ENCODE measurements around the gene HMBS. TPM values are rescaled to one million over a fixed set of nuclear protein-coding genes. Genes with fewer than 3 reads are reported as not detected.

The HMBS gene
- total and polyA plus RNA-seq, 2 of the 8 experiments (the other 6 are each of a cell fraction or from before 2014, with no cell fraction given), result 69.3 to 109 TPM

- H3K14ac ChIP-seq (ENCODE audit: insufficient read length), result no peak overlapping the region
- no peak overlapping the region for H2BK12ac ChIP-seq (ENCODE audit: low read depth, low read length)
- H3K36me3 ChIP-seq (ENCODE audit: control insufficient read depth in 2 of 4, insufficient read depth in 4 of 4, low read length in 3 of 4), result peaks cover 58 to 79% (median 77%) of the 10 kb centered on the region in 4 experiments
- peaks cover 3 to 33% of the 10 kb centered on the region in 2 experiments for H4K20me1 ChIP-seq (replicated peaks in 1 of 2; ENCODE audit: control insufficient read depth in 1 of 2, insufficient read depth in 2 of 2, low read length in 2 of 2)
- no peaks in the 10 kb centered on the region for H3K27me3 ChIP-seq (replicated peaks in 1 of 4; ENCODE audit: control insufficient read depth in 3 of 4, extremely low read depth in 1 of 4, insufficient read depth in 3 of 4, low read length in 3 of 4)
- H3K4me1 ChIP-seq (replicated peaks in 1 of 4; ENCODE audit: control insufficient read depth in 3 of 4, insufficient read depth in 4 of 4, low read length in 3 of 4), result peaks cover 0 to 5% (median 2%) of the 10 kb centered on the region in 4 experiments; a peak in 4 of 7 replicates
- H3K4me2 ChIP-seq (ENCODE audit: insufficient read depth in 1 of 2, low read depth in 2 of 2, low read length in 2 of 2), result no peak overlapping the region
- ChIA-PET POLR2A (ENCODE audit: partially characterized antibody) (interaction anchor here (0.9 to 2.2 kb wide), 6 partner anchors 11 to 44 kb away, joined by 3 to 14 read pairs (median 5); partner anchors contain the start of gene VPS11), CTCF (ENCODE audit: partially characterized antibody) (no interaction called here)
- no peak overlapping the region for H3K4me3 ChIP-seq (ENCODE audit: extremely low read depth in 1 of 4, insufficient read depth in 2 of 4, low read depth in 3 of 4, low read length in 4 of 4)
- H3K23me2 ChIP-seq (ENCODE audit: low read depth, low read length), result peaks cover 4% of the 10 kb centered on the region
- H3K9ac ChIP-seq (replicated peaks in 1 of 4; ENCODE audit: extremely low read depth in 1 of 4, low read depth in 3 of 4, low read length in 3 of 4), result no peak overlapping the region
- no peak for DNase-seq (ENCODE audit: low read depth in 1 of 2, low spot score in 2 of 2)
- H4K5ac ChIP-seq (ENCODE audit: insufficient read length, low read depth, low read length), result no peak overlapping the region
- no peak overlapping the region for H2BK5ac ChIP-seq (ENCODE audit: low read depth, low read length)
- H3K56ac ChIP-seq (replicated peaks; ENCODE audit: insufficient read length, low read depth, low read length), result no peak overlapping the region
- H2AFZ ChIP-seq (ENCODE audit: low read length), result no peak overlapping the region
- H4K91ac ChIP-seq (replicated peaks; ENCODE audit: insufficient read length, low read length), result no peak overlapping the region
- FAIRE-seq, result no peak
- no peak overlapping the region for H2BK120ac ChIP-seq (replicated peaks; ENCODE audit: low read depth, low read length)
- no peak overlapping the region for H2AK5ac ChIP-seq (ENCODE audit: low read depth, low read length)
- no peak overlapping the region for H2BK15ac ChIP-seq (ENCODE audit: low read length)
- WGBS, 2 experiments (ENCODE audit: extremely low coverage in 1 of 2, insufficient coverage in 1 of 2, insufficient read length in 1 of 2, insufficient replicate concordance in 2 of 2, low coverage in 1 of 2, low lambda C conversion rate in 2 of 2, missing lambda C conversion rate in 1 of 2), result 93% methylated on average over 23 of the region's 23 CpGs; no CpG with 5 or more reads in 1 of the 2 experiments
- H3K27ac ChIP-seq (ENCODE audit: low read depth, low read length), result no peak overlapping the region
- no peak overlapping the region for H2BK20ac ChIP-seq (ENCODE audit: low read length)
- peaks cover 16% of the 10 kb centered on the region for H3K79me1 ChIP-seq (ENCODE audit: low read depth, low read length)
- H3K23ac ChIP-seq (ENCODE audit: insufficient read length), result no peak overlapping the region
- no peak overlapping the region for H4K8ac ChIP-seq (ENCODE audit: extremely low read depth, insufficient read depth, low read length)
- H3K79me2 ChIP-seq (ENCODE audit: control insufficient read depth in 1 of 2, insufficient read depth in 2 of 2, low read length in 2 of 2), result peaks cover 8 to 21% of the 10 kb centered on the region in 2 experiments; a peak in 3 of 4 replicates
- H3K4ac ChIP-seq (replicated peaks; ENCODE audit: insufficient read length, low read depth, low read length), result no peak overlapping the region
- H3K18ac ChIP-seq (ENCODE audit: extremely low read depth, low read length), result no peak overlapping the region
- no peaks in the 10 kb centered on the region for H3K9me3 ChIP-seq (ENCODE audit: insufficient read depth in 2 of 2, low read depth in 1 of 2, low read length in 1 of 2)
- TF ChIP-seq KDM4A (IDR thresholded peaks at IDR 0.05; ENCODE audit: low read depth, low read length, severe bottlenecking) (no peak), TCF12 (IDR thresholded peaks at IDR 0.05; ENCODE audit: low read depth, low read length) (no peak), BCL11A (IDR thresholded peaks at IDR 0.05; ENCODE audit: low read depth in 2 of 2, low read length in 2 of 2) (no peak), KDM1A (IDR thresholded peaks at IDR 0.05; ENCODE audit: borderline replicate concordance, low read length) (no peak), RFX5 (IDR thresholded peaks at IDR 0.05; ENCODE audit: borderline replicate concordance, low read depth, low read length) (no peak), HDAC2 (IDR thresholded peaks at IDR 0.05; ENCODE audit: borderline replicate concordance in 1 of 2, low read depth in 2 of 2, low read length in 2 of 2) (no peak), SRF (IDR thresholded peaks at IDR 0.05; ENCODE audit: low read depth, low read length) (no peak), ASH2L (IDR thresholded peaks at IDR 0.05; ENCODE audit: low read length) (no peak), CBX8 (IDR thresholded peaks at IDR 0.05; ENCODE audit: borderline replicate concordance, low read depth, low read length) (no peak), BACH1 (IDR thresholded peaks at IDR 0.05; ENCODE audit: low read length) (no peak)
Observed at GRCh38 chr11:119052163-119052814, 32.4 kb upstream of the HMBS start.
